IPS-NIHi11 (cell line): Measurements from ENCODE around the gene PROX2.
A peak's percentile ranks its signal among the peaks of the same experiment; 100 is the strongest.

Source experiments
- DNase-seq: peaks from one replicate; pipeline ENCODE4 v3.0.0; 2012; ENCODE audit warnings: mixed read lengths, low spot score

The PROX2 gene

DNA sequence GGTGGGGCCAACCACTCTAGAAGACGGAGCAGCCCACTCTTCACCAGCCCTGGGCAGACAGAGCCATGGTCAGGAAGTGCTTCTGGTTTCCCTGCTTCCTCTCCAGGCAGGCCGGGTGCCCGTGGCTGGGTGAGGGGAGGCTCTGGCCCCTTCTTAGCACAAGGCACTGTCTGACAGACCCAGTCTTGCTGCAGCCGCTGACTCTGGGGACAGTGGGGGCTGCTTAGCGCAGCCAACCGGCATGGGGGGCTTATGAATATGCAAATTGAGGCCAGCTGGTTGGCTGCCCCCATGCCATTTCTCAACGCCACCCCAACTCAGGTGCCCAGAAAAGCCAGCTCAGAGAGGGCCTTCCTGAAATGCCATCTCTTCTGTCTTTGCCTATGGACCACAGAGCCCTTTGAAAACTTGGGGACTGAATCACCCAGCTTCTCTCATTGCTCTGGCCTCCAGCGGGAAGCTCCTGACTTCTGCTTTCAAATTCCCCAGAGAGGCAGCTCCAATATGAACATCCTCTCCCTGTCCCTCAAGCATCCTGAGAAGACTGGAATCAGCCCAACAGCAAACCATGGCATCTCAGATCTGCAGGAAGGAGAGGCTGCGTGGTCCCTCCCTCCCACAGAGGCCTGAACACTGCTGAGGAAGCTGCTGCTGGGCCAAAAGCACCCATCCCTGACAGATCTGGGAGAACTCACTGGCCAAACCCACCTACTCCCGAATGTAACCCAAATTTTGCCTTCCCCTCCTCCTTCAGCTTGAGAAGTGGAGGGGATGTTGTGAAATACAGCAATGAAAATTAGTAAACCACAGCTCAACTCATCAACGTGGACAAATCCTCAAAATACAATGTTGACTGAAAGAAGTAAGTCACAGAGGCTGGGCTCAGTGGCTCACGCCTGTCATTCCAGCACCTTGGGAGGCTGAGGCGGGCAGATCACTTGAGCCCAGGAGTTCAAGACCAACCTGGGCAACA, at the start of gene PROX2:
PROX2 (minus strand) TSS at position 205 of the 973 bp plus-strand sequence. CDS start 12,311 bp downstream, outside the sequence.
- DNase-seq, result peak; percentile 29

DNA sequence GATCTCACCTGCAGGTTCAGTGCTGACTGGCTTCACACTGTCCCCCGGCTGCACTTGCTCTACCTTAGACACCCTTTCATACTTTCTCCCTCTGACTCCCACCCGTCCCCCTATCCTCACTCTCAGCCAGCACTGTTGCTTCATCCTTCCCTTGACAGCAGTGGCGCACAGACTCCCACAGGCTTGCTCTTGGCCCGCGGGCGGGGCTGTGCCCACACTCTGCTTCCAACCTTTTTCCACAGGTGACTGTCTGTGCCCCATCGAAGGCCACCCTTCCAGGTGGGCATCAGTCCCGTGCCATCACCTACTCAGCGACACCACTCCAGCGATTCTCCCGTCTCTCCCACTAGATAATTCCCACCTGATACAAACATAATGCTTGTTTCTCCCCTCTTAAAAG, 48.1 kb upstream of the PROX2 start:
- DNase-seq, result no peak

GRCh38 chr14:74922752-74923401, 46.9 kb upstream of the PROX2 start, which contains the start of gene RPS6KL1:
Gene RPS6KL1, minus strand, starts transcription at chr14:74923260. Its CDS starts 1,719 bp downstream, at chr14:74921541.
- DNase-seq, result peak; percentile 100

GRCh38 chr14:74921987-74922751, 46.2 kb upstream of the PROX2 start:
- no peak for DNase-seq

GRCh38 chr14:74921053-74921620, 45.2 kb upstream of the PROX2 start:
- no peak for DNase-seq

- DNase-seq, result no peak
These were observed 44.3 kb upstream of the PROX2 start for GRCh38 chr14:74920281-74920680.

- DNase-seq, result no peak
These were observed 43.6 kb upstream of the PROX2 start for GRCh38 chr14:74919421-74920165.

DNA sequence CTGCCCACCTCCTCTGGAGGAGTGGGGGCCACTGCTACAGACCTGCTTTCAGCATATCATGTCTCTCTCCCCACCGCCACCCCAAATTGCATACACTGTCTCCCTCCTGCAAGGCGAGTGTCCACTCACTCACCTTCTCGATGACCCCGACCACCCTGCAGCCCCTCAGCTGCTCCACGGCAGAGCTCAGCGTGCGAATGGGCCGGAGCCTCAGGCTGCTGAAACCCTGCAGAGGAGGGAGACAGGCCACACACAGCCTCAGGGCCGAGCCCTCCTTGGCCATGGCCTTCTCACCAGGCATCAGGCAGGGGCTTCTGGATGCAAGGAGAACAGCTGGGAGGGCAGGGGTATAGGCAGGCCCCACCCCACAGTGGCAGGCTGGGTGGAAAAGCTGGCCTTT, 42.4 kb upstream of the PROX2 start:
- no peak for DNase-seq

DNA sequence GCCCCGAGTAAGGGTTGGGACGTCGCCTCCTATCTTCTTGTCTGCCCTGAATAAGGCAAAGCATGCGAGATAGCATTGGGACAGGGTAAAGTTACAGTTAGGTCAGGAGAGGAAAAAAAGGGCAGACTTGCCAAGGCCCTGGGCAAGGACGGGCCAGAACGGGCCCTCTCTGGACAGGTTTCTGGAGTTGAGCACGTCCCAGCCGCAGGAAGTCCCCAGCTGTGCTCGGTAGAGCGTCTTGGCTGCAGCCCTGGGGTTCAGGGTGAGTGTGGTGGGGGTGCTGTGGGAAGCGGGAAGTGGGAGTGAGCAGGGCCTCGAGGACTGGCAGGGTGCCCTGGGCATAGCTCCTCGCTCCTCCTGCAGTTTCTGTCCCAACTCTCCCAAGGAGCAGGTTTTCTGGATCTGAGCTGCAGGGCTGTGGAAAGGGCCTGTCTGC, 41.7 kb upstream of the PROX2 start:
- DNase-seq, result no peak

GRCh38 chr14:74917178-74917543, 41.2 kb upstream of the PROX2 start:
- DNase-seq, result no peak

- DNase-seq, result no peak
These were observed 39.9 kb upstream of the PROX2 start for GRCh38 chr14:74915826-74916225.

DNA sequence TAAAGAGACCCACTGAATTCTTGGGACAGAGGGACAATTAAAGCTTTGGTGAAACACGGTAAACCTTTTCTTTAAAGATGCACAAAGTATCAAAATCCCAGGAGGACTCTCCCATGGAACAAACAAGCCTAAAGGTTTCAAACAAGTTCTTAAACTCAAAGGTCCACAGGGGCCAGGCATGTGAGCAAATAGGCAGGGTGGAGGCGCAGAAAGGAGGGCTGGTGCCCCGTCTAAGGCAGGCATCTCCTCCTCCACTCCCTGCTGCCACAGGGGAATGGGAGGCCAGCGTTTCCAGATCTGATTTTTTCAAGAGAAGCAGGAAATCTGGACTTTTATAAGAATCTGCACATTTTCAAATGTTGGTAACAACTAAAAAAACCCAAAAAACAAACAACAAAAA, 39.5 kb upstream of the PROX2 start:
- no peak for DNase-seq

- DNase-seq, result peak; percentile 72
These were observed 38.1 kb upstream of the PROX2 start for GRCh38 chr14:74913986-74914573.

GRCh38 chr14:74913393-74913910, 37.5 kb upstream of the PROX2 start:
- no peak for DNase-seq

DNA sequence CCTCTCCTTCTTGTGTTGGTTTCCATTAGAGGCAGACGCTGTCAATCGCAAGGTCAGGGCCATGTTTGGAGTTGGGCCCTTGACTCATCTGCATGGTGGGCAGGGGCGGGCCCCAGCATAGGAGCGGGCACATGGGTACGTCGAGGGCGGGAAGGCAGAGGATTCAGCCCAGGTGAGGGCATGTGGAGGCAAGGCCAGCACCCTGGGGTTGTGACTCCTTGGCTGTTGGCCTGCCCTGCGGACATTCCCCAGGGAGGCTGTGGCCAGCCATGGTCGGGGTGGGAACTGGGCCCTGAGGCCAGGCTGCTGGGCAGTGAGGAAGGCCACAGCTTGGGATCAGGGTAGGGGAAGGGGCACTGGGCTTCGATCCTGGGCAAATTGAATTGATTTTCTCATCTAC, 36.9 kb upstream of the PROX2 start:
- no peak for DNase-seq

DNA sequence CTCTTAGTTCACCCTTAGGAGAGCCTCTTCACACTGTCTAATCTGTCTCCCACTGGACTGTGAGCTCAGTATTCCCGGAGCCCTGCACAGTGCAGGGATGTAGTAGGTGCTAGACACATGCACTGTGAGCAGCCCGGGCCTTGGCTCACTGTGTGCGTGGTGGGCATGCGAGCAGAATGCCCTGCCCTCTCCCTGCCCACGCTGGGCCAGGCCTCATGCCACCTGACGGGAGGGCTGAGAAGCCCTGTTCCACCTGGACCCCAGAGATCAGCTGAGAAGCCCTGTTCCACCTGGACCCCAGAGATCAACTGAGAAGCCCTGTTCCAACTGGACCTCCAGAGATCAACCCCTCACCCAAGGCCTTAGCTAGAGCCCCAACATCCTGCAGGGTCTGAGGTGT, 36.2 kb upstream of the PROX2 start:
- DNase-seq, result no peak

GRCh38 chr14:74911704-74912103, 35.8 kb upstream of the PROX2 start:
- DNase-seq, result no peak

GRCh38 chr14:74911221-74911620, 35.3 kb upstream of the PROX2 start:
- DNase-seq, result no peak

- no peak for DNase-seq
These were observed 34.6 kb upstream of the PROX2 start for GRCh38 chr14:74910556-74910955.

DNA sequence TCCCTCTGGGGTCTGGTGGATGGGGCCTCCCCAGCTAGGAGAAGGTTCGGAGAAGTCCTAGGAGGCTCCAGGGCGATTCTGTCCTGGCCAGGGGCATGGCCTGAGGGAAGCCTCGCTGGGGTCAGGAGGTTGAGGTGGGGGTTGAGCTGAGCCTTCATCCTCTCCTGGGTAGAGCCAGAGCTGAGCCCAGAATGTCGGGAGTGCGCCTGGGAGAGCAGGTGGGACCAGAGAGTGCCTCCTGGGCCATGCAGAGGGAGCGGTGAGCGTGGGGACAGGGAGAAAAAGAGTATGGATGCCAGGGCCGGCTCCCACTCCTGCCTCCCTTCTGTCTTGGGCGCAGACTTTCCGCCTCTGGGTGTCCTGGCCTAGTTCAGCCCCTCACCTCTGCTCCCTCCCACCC, 34.0 kb upstream of the PROX2 start:
- DNase-seq, result no peak

GRCh38 chr14:74909501-74909900, 33.6 kb upstream of the PROX2 start:
- no peak for DNase-seq
